ENCODE results near the gene SCUBE2. TPM values are rescaled to one million over a fixed set of nuclear protein-coding genes. Genes with fewer than 3 reads are reported as not detected.

The SCUBE2 gene
- total RNA-seq, 1 donor from 2014 or later: 1.5 TPM

DNA sequence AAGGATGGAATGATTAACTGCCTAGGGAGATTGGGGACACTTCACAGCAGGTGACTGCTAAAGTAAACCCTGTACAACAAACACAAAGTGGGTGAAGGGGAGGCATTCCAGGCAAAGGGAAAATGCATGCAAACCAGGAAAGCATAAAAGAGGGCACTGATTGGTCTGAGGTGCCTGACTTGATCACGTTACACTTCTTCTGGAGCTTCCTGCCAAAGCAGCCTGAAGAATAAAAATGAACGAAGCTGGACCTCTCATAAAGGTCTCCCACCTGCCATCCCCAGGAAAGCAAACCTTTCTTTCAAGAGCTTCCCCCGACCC, 46.7 kb upstream of the SCUBE2 start:
- Histone ChIP-seq H3K79me2 (ENCODE audit: insufficient read depth, low read length) (no peaks in the 10 kb centered on the region), H2AFZ (ENCODE audit: low read depth, low read length) (no peak overlapping the region), H3K27me3 (ENCODE audit: insufficient read depth, low read length) (no peaks in the 10 kb centered on the region), H3K4me1 (ENCODE audit: insufficient read depth, low read length) (peaks cover 23% of the 10 kb centered on the region), H3K4me3 (ENCODE audit: insufficient read depth, low read depth, low read length) (no peak overlapping the region), H4K20me1 (ENCODE audit: insufficient read depth, low read length) (peaks cover 22% of the 10 kb centered on the region), H3K9ac (ENCODE audit: low read length) (peak overlapping the region; percentile 11), H3K27ac (ENCODE audit: low read depth, low read length) (no peak overlapping the region), H3K36me3 (ENCODE audit: insufficient read depth, low read length) (peaks cover 24% of the 10 kb centered on the region), H3K9me3 (ENCODE audit: insufficient read depth, low read depth, low read length) (no peaks in the 10 kb centered on the region), H3K4me2 (ENCODE audit: low read length) (no peak overlapping the region)
- H3K4me3 Mint-ChIP-seq (ENCODE audit: unreplicated experiment): no peak overlapping the region
- H3K27ac Mint-ChIP-seq (ENCODE audit: unreplicated experiment): peak overlapping the region; percentile 78
- peaks cover 25% of the 10 kb centered on the region for H3K4me1 Mint-ChIP-seq (ENCODE audit: low read depth, unreplicated experiment)
- no peaks in the 10 kb centered on the region for H3K27me3 Mint-ChIP-seq (ENCODE audit: low read depth, unreplicated experiment)
- FAIRE-seq (no peak), DNase-seq (ENCODE audit: low read depth) (no peak)
- peaks cover 42% of the 10 kb centered on the region for H3K36me3 Mint-ChIP-seq (ENCODE audit: low read depth, unreplicated experiment)
- H3K9me3 Mint-ChIP-seq (ENCODE audit: unreplicated experiment): no peaks in the 10 kb centered on the region
- no peak for TF ChIP-seq EZH2 (IDR thresholded peaks at IDR 0.05; ENCODE audit: insufficient read depth, low read length)
- TF ChIP-seq, protein P1, sequence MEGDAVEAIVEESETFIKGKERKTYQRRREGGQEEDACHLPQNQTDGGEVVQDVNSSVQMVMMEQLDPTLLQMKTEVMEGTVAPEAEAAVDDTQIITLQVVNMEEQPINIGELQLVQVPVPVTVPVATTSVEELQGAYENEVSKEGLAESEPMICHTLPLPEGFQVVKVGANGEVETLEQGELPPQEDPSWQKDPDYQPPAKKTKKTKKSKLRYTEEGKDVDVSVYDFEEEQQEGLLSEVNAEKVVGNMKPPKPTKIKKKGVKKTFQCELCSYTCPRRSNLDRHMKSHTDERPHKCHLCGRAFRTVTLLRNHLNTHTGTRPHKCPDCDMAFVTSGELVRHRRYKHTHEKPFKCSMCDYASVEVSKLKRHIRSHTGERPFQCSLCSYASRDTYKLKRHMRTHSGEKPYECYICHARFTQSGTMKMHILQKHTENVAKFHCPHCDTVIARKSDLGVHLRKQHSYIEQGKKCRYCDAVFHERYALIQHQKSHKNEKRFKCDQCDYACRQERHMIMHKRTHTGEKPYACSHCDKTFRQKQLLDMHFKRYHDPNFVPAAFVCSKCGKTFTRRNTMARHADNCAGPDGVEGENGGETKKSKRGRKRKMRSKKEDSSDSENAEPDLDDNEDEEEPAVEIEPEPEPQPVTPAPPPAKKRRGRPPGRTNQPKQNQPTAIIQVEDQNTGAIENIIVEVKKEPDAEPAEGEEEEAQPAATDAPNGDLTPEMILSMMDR (IDR thresholded peaks at IDR 0.05; ENCODE audit: insufficient read depth, low read depth, low read length): no peak

DNA sequence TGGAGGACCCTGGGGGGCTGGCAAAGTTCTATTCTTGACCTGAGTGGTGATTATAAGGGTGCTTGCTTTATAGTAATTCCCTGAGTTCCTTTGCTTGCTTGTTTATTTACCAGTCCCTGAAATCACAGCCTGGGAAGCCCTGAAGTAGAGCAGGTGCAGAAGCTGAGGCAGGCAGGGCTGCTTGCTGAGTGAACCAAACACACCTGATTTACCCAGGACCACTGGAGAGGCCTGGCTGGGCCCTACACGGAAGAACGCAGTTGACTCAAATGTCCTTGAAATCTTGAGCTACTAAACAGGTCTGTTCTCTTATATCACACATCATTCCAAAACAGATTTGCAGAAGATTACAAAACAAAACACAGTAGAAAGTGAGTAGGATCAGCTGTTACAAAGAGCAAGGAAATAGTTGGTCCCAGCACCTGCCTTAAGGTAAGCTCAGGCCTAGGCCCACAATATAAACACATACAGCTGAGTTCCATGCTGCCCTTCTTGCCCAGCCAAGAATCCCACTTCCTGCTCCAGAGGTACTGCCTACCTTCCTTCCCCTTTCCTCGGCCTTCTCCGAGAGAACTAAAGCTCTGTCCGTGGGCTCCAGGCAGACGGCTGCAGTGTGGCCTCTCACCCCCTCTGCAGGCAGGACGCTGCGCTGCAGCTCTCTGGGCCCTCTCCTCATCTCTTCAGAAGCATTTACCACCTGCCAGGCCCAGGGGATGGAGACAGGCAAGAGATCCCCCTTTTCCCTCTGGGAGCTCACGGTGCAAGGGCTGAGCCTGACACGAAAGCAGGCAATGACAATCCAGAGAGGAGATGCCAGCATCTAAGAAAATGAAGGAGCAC, 46.1 kb upstream of the SCUBE2 start:
- no peak overlapping the region for H3K27ac ChIP-seq (ENCODE audit: low read depth, low read length)
- H3K4me3 ChIP-seq (ENCODE audit: insufficient read depth, low read depth, low read length): no peak overlapping the region
- Mint-ChIP-seq H3K4me3 (ENCODE audit: unreplicated experiment) (no peak overlapping the region), H3K27ac (ENCODE audit: unreplicated experiment) (peak overlapping the region; percentile 78), H3K36me3 (ENCODE audit: low read depth, unreplicated experiment) (peaks cover 41% of the 10 kb centered on the region), H3K9me3 (ENCODE audit: unreplicated experiment) (no peaks in the 10 kb centered on the region), H3K4me1 (ENCODE audit: low read depth, unreplicated experiment) (peaks cover 25% of the 10 kb centered on the region), H3K27me3 (ENCODE audit: low read depth, unreplicated experiment) (no peaks in the 10 kb centered on the region)
- H3K9me3 ChIP-seq (ENCODE audit: insufficient read depth, low read depth, low read length): no peaks in the 10 kb centered on the region
- TF ChIP-seq EZH2 (IDR thresholded peaks at IDR 0.05; ENCODE audit: insufficient read depth, low read length): no peak
- TF ChIP-seq, protein P1 (IDR thresholded peaks at IDR 0.05; ENCODE audit: insufficient read depth, low read depth, low read length): peak; percentile 86
- no peaks in the 10 kb centered on the region for H3K79me2 ChIP-seq (ENCODE audit: insufficient read depth, low read length)
- peaks cover 23% of the 10 kb centered on the region for H3K4me1 ChIP-seq (ENCODE audit: insufficient read depth, low read length)
- H2AFZ ChIP-seq (ENCODE audit: low read depth, low read length): no peak overlapping the region
- FAIRE-seq (no peak), DNase-seq (ENCODE audit: low read depth) (peak; percentile 34)
- peaks cover 22% of the 10 kb centered on the region for H4K20me1 ChIP-seq (ENCODE audit: insufficient read depth, low read length)
- peaks cover 21% of the 10 kb centered on the region for H3K36me3 ChIP-seq (ENCODE audit: insufficient read depth, low read length)
- no peak overlapping the region for H3K4me2 ChIP-seq (ENCODE audit: low read length)
- H3K9ac ChIP-seq (ENCODE audit: low read length): no peak overlapping the region
- H3K27me3 ChIP-seq (ENCODE audit: insufficient read depth, low read length): no peaks in the 10 kb centered on the region

- DNase-seq (ENCODE audit: low read depth) (no peak), FAIRE-seq (no peak)
- no peak overlapping the region for H3K4me3 ChIP-seq (ENCODE audit: insufficient read depth, low read depth, low read length)
- TF ChIP-seq, protein P1 (IDR thresholded peaks at IDR 0.05; ENCODE audit: insufficient read depth, low read depth, low read length): no peak
- TF ChIP-seq EZH2 (IDR thresholded peaks at IDR 0.05; ENCODE audit: insufficient read depth, low read length): no peak
- H3K27ac ChIP-seq (ENCODE audit: low read depth, low read length): no peak overlapping the region
- no peak overlapping the region for H2AFZ ChIP-seq (ENCODE audit: low read depth, low read length)
- Mint-ChIP-seq H3K27me3 (ENCODE audit: low read depth, unreplicated experiment) (no peaks in the 10 kb centered on the region), H3K9me3 (ENCODE audit: unreplicated experiment) (no peaks in the 10 kb centered on the region), H3K27ac (ENCODE audit: unreplicated experiment) (no peak overlapping the region), H3K36me3 (ENCODE audit: low read depth, unreplicated experiment) (peaks cover 41% of the 10 kb centered on the region), H3K4me3 (ENCODE audit: unreplicated experiment) (no peak overlapping the region), H3K4me1 (ENCODE audit: low read depth, unreplicated experiment) (peaks cover 29% of the 10 kb centered on the region)
- no peaks in the 10 kb centered on the region for H3K9me3 ChIP-seq (ENCODE audit: insufficient read depth, low read depth, low read length)
- no peaks in the 10 kb centered on the region for H3K79me2 ChIP-seq (ENCODE audit: insufficient read depth, low read length)
- H3K9ac ChIP-seq (ENCODE audit: low read length): no peak overlapping the region
- no peak overlapping the region for H3K4me2 ChIP-seq (ENCODE audit: low read length)
- H4K20me1 ChIP-seq (ENCODE audit: insufficient read depth, low read length): peaks cover 22% of the 10 kb centered on the region
- no peaks in the 10 kb centered on the region for H3K27me3 ChIP-seq (ENCODE audit: insufficient read depth, low read length)
- H3K4me1 ChIP-seq (ENCODE audit: insufficient read depth, low read length): peaks cover 23% of the 10 kb centered on the region
- H3K36me3 ChIP-seq (ENCODE audit: insufficient read depth, low read length): peaks cover 15% of the 10 kb centered on the region
Measured at GRCh38 chr11:9136741-9137140, 45.3 kb upstream of the SCUBE2 start.
